Activated T-helper 1 cell treated with anti-CD3 and anti-CD28 coated beads, Interleukin-12 subunit alpha, Interleukin-12 subunit beta, Interleukin-2, Interleukin-4 antibody, amounts not matched to agents 30 ng/mL and 10 ng/mL and 1 ng/mL, durations not matched to agents 14 hours and 24 hours and 36 hours (primary cell): ENCODE measurements around the gene CD200R1L. TPM values are rescaled to one million over a fixed set of nuclear protein-coding genes. Genes with fewer than 3 reads are reported as not detected.
"Not testable (repeated sequence)": the region's sequence is repeated elsewhere in the genome, so short reads cannot be mapped to it uniquely, and the experiment has no call there.

Source experiments
- DNase-seq: peaks from one replicate; pipeline ENCODE4 v3.0.0; 2021; ENCODE audit warnings: low spot score
- H3K27ac Mint-ChIP-seq: one replicate; pipeline ENCODE4 v1.8.0; 2021; ENCODE audit warnings: mild to moderate bottlenecking, mixed read lengths
- H3K27me3 Mint-ChIP-seq: one replicate; pipeline ENCODE4 v1.8.0; 2022; ENCODE audit warnings: mild to moderate bottlenecking, moderate library complexity, mixed read lengths; ENCODE audit not compliant: insufficient read depth
- H3K36me3 Mint-ChIP-seq: one replicate; pipeline ENCODE4 v1.8.0; 2021; ENCODE audit warnings: low read depth, mixed read lengths
- H3K4me1 Mint-ChIP-seq: one replicate; pipeline ENCODE4 v1.8.0; 2021; ENCODE audit warnings: low read depth, mixed read lengths
- H3K4me3 Mint-ChIP-seq: one replicate; pipeline ENCODE4 v1.8.0; 2021; ENCODE audit warnings: mild to moderate bottlenecking, moderate library complexity, mixed read lengths
- H3K9me3 Mint-ChIP-seq: one replicate; pipeline ENCODE4 v1.8.0; 2021; ENCODE audit warnings: mixed read lengths
- intact Hi-C: fragments of 100-400 bp; cut with micrococcal nuclease; formaldehyde crosslinking; loops from one replicate; pipeline ENCODE4 v1.15.1; 2024
- total RNA-seq: library from RNA; stranded (reverse); gene quantifications from 2 replicates; pipeline ENCODE4 v1.2.3, GENCODE V29; 2022

The CD200R1L gene
- total RNA-seq, 1 donor from 2014 or later = not detected

GRCh38 chr3:112857526-112857925 is 10.9 kb upstream of the CD200R1L start:
- intact Hi-C loops = loop anchor here (5.0 kb wide), 1 partner anchor 100 kb away; no protein-coding TSS in a partner anchor
- no peaks in the 10 kb centered on the region for H3K27me3 Mint-ChIP-seq
- DNase-seq = no peak
- peak overlapping the region; percentile 18 for H3K27ac Mint-ChIP-seq
- peaks cover 35% of the 10 kb centered on the region for H3K4me1 Mint-ChIP-seq
- H3K9me3 Mint-ChIP-seq = peaks cover 32% of the 10 kb centered on the region
- peak overlapping the region; percentile 48 for H3K4me3 Mint-ChIP-seq
- peaks cover 5% of the 10 kb centered on the region for H3K36me3 Mint-ChIP-seq

- DNase-seq = no peak
- intact Hi-C loops = loop anchor here (5.0 kb wide), 1 partner anchor 101 kb away; no protein-coding TSS in a partner anchor
- H3K4me1 Mint-ChIP-seq = peaks cover 35% of the 10 kb centered on the region
- no peaks in the 10 kb centered on the region for H3K27me3 Mint-ChIP-seq
- H3K36me3 Mint-ChIP-seq = peaks cover 9% of the 10 kb centered on the region
- H3K4me3 Mint-ChIP-seq = no peak overlapping the region
- no peak overlapping the region for H3K27ac Mint-ChIP-seq
- peaks cover 42% of the 10 kb centered on the region for H3K9me3 Mint-ChIP-seq
Observed at GRCh38 chr3:112856537-112856936, 9.9 kb upstream of the CD200R1L start.

GRCh38 chr3:112855883-112856282 is 9.2 kb upstream of the CD200R1L start:
- H3K27me3 Mint-ChIP-seq = no peaks in the 10 kb centered on the region
- intact Hi-C loops = loop anchor here (5.0 kb wide), 1 partner anchor 101 kb away; no protein-coding TSS in a partner anchor
- no peak for DNase-seq

GRCh38 chr3:112855074-112855473 is 8.4 kb upstream of the CD200R1L start:
- not testable (repeated sequence) for H3K36me3 Mint-ChIP-seq, H3K27ac Mint-ChIP-seq, H3K27me3 Mint-ChIP-seq, DNase-seq, H3K4me3 Mint-ChIP-seq
- intact Hi-C loops = loop anchor here (5.0 kb wide), 1 partner anchor 102 kb away; no protein-coding TSS in a partner anchor
- peaks cover 35% of the 10 kb centered on the region for H3K4me1 Mint-ChIP-seq
- H3K9me3 Mint-ChIP-seq = peaks cover 56% of the 10 kb centered on the region

More at GRCh38 chr3:112855883-112856282, 9.2 kb upstream of the CD200R1L start:
- Mint-ChIP-seq H3K4me1 (peaks cover 35% of the 10 kb centered on the region), H3K4me3 (no peak overlapping the region), H3K36me3 (peaks cover 10% of the 10 kb centered on the region), H3K9me3 (peaks cover 48% of the 10 kb centered on the region), H3K27ac (no peak overlapping the region)

GRCh38 chr3:112848196-112848595 is 1.5 kb upstream of the CD200R1L start:
- peaks cover 5% of the 10 kb centered on the region for H3K36me3 Mint-ChIP-seq
- H3K27ac Mint-ChIP-seq = peak overlapping the region; percentile 30
- no peak for DNase-seq
- H3K4me3 Mint-ChIP-seq = no peak overlapping the region
- no peaks in the 10 kb centered on the region for H3K27me3 Mint-ChIP-seq
- intact Hi-C loops = loop anchor here (1.0 kb wide), 1 partner anchor 10 kb away; no protein-coding TSS in a partner anchor
- peaks cover 23% of the 10 kb centered on the region for H3K4me1 Mint-ChIP-seq
- peaks cover 66% of the 10 kb centered on the region for H3K9me3 Mint-ChIP-seq

GRCh38 chr3:112847692-112848091 is 1.0 kb upstream of the CD200R1L start:
- H3K4me1 Mint-ChIP-seq = peaks cover 23% of the 10 kb centered on the region
- peak; percentile 20 for DNase-seq
- H3K36me3 Mint-ChIP-seq = peaks cover 7% of the 10 kb centered on the region
- H3K27me3 Mint-ChIP-seq = no peaks in the 10 kb centered on the region
- intact Hi-C loops = loop anchor here (1.0 kb wide), 1 partner anchor 11 kb away; no protein-coding TSS in a partner anchor
- peak overlapping the region; percentile 73 for H3K27ac Mint-ChIP-seq
- H3K4me3 Mint-ChIP-seq = no peak overlapping the region
- H3K9me3 Mint-ChIP-seq = peaks cover 67% of the 10 kb centered on the region

GRCh38 chr3:112845772-112846171 is 892 bp downstream of the CD200R1L start:
- H3K27ac Mint-ChIP-seq = no peak overlapping the region

GRCh38 chr3:112829046-112829445 is 17.6 kb downstream of the CD200R1L start:
- H3K27me3 Mint-ChIP-seq = no peaks in the 10 kb centered on the region
- H3K27ac Mint-ChIP-seq = no peak overlapping the region
- no peak for DNase-seq
- H3K4me3 Mint-ChIP-seq = no peak overlapping the region
- H3K36me3 Mint-ChIP-seq = no peaks in the 10 kb centered on the region
- no peaks in the 10 kb centered on the region for H3K9me3 Mint-ChIP-seq
- intact Hi-C loops = no loop called here
- no peaks in the 10 kb centered on the region for H3K4me1 Mint-ChIP-seq

More at GRCh38 chr3:112845772-112846171, 892 bp downstream of the CD200R1L start:
- no peak for DNase-seq
- Mint-ChIP-seq H3K36me3 (peaks cover 3% of the 10 kb centered on the region), H3K4me1 (peaks cover 23% of the 10 kb centered on the region), H3K27me3 (no peaks in the 10 kb centered on the region), H3K4me3 (no peak overlapping the region), H3K9me3 (peaks cover 48% of the 10 kb centered on the region)
- intact Hi-C loops = no loop called here

GRCh38 chr3:112822064-112823055 is 24.3 kb downstream of the CD200R1L start:
- Mint-ChIP-seq H3K27me3 (peaks cover 9% of the 10 kb centered on the region), H3K36me3 (peaks cover 2% of the 10 kb centered on the region)
- intact Hi-C loops = no loop called here

GRCh38 chr3:112818289-112818688 is 28.4 kb downstream of the CD200R1L start:
- no peak for DNase-seq
- Mint-ChIP-seq H3K27me3 (peaks cover 10% of the 10 kb centered on the region), H3K4me3 (no peak overlapping the region), H3K36me3 (peaks cover 4% of the 10 kb centered on the region), H3K9me3 (no peaks in the 10 kb centered on the region), H3K27ac (no peak overlapping the region), H3K4me1 (peaks cover 18% of the 10 kb centered on the region)
- intact Hi-C loops = no loop called here

More at GRCh38 chr3:112822064-112823055, 24.3 kb downstream of the CD200R1L start:
- H3K27ac Mint-ChIP-seq = no peak overlapping the region
- DNase-seq = no peak
- no peaks in the 10 kb centered on the region for H3K9me3 Mint-ChIP-seq
- H3K4me1 Mint-ChIP-seq = peaks cover 3% of the 10 kb centered on the region
- no peak overlapping the region for H3K4me3 Mint-ChIP-seq

- Mint-ChIP-seq H3K27ac (no peak overlapping the region), H3K9me3 (no peaks in the 10 kb centered on the region)
Observed at GRCh38 chr3:112817797-112818196, 28.9 kb downstream of the CD200R1L start.

GRCh38 chr3:112817271-112817670 is 29.4 kb downstream of the CD200R1L start:
- H3K27me3 Mint-ChIP-seq = peaks cover 11% of the 10 kb centered on the region
- peaks cover 23% of the 10 kb centered on the region for H3K4me1 Mint-ChIP-seq
- H3K36me3 Mint-ChIP-seq = peaks cover 5% of the 10 kb centered on the region
- intact Hi-C loops = no loop called here
- DNase-seq = no peak
- no peak overlapping the region for H3K27ac Mint-ChIP-seq
- H3K4me3 Mint-ChIP-seq = no peak overlapping the region
- H3K9me3 Mint-ChIP-seq = no peaks in the 10 kb centered on the region

More at GRCh38 chr3:112817797-112818196, 28.9 kb downstream of the CD200R1L start:
- H3K36me3 Mint-ChIP-seq = peaks cover 5% of the 10 kb centered on the region
- intact Hi-C loops = no loop called here
- no peak for DNase-seq
- peaks cover 21% of the 10 kb centered on the region for H3K4me1 Mint-ChIP-seq
- H3K27me3 Mint-ChIP-seq = peaks cover 13% of the 10 kb centered on the region
- no peak overlapping the region for H3K4me3 Mint-ChIP-seq

GRCh38 chr3:112815981-112816380 is 30.7 kb downstream of the CD200R1L start:
- DNase-seq = no peak
- Mint-ChIP-seq H3K4me3 (no peak overlapping the region), H3K36me3 (peaks cover 2% of the 10 kb centered on the region), H3K4me1 (peaks cover 33% of the 10 kb centered on the region), H3K9me3 (no peaks in the 10 kb centered on the region), H3K27me3 (peaks cover 6% of the 10 kb centered on the region), H3K27ac (no peak overlapping the region)
- intact Hi-C loops = no loop called here
